Esophagus muscularis mucosa (tissue), 3 donors: ENCODE results near the gene TANC1.

Experiments used
- POLR2A ChIP-seq: fragments of 450-650 bp; IDR thresholded peaks from one replicate; pipeline ENCODE4 v1.6.1; 2017; ENCODE audit warnings: antibody characterized with exemption, moderate library complexity, mild to moderate bottlenecking, low read depth
- POLR2AphosphoS5 ChIP-seq, 2 donors: sonication (generic); formaldehyde crosslinking; IDR thresholded peaks; one replicate each; pipeline ENCODE4 v1.6.1; 2017; ENCODE audit warnings: antibody characterized with exemption in 2 of 2
- TF ChIP-seq, protein P1 (sequence below), 3 experiments: fragments of 200-600 bp in 2 of 3; fragments of 450-650 bp in 1 of 3; sonication (generic) in 2 of 3; IDR thresholded peaks; one replicate each; pipeline ENCODE4 v1.5.1; 2017 to 2019; ENCODE audit warnings: antibody characterized with exemption in 3 of 3, mild to moderate bottlenecking in 2 of 3, moderate library complexity in 1 of 3

DNA sequence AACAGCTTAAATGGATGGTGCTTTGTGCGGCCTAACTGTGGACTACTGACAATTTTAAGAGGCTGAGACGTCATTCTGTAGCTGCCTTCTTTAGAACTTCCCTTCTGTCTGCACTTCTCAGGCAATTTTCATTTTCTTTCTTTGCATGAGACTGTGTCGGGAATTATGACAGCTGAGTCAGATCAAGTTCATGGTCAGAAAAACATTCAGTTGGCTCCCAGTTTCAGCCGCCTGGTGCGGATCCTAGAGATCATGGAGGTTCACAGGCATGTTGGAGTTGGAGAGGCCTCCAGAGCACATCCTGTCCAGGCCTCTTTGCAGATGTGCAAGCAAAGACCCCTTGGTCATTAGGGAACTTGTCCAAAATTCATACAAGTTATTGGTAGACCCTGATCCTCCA, 135.0 kb downstream of the TANC1 start:
- TF ChIP-seq, protein P1, sequence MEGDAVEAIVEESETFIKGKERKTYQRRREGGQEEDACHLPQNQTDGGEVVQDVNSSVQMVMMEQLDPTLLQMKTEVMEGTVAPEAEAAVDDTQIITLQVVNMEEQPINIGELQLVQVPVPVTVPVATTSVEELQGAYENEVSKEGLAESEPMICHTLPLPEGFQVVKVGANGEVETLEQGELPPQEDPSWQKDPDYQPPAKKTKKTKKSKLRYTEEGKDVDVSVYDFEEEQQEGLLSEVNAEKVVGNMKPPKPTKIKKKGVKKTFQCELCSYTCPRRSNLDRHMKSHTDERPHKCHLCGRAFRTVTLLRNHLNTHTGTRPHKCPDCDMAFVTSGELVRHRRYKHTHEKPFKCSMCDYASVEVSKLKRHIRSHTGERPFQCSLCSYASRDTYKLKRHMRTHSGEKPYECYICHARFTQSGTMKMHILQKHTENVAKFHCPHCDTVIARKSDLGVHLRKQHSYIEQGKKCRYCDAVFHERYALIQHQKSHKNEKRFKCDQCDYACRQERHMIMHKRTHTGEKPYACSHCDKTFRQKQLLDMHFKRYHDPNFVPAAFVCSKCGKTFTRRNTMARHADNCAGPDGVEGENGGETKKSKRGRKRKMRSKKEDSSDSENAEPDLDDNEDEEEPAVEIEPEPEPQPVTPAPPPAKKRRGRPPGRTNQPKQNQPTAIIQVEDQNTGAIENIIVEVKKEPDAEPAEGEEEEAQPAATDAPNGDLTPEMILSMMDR (IDR thresholded peaks at IDR 0.05): no peak
- no peak for TF ChIP-seq POLR2A
- TF ChIP-seq POLR2AphosphoS5 (IDR thresholded peaks at IDR 0.05): no peak
